Loucy (cell line): Measurements from ENCODE around the gene CLN5.

Source experiments
- EZH2phosphoT487 ChIP-seq: fragments of 200-600 bp; IDR thresholded peaks from 2 replicates; pipeline ENCODE4 v1.6.1; 2018; ENCODE audit warnings: antibody characterized with exemption, mild to moderate bottlenecking, moderate library complexity, borderline replicate concordance
- TF ChIP-seq, protein P1 (sequence below): fragments of 200-600 bp; sonication (generic); conservative IDR thresholded peaks from 2 replicates; pipeline ENCODE4 v1.5.1; 2014; ENCODE audit warnings: mild to moderate bottlenecking, antibody characterized with exemption, low read length

DNA sequence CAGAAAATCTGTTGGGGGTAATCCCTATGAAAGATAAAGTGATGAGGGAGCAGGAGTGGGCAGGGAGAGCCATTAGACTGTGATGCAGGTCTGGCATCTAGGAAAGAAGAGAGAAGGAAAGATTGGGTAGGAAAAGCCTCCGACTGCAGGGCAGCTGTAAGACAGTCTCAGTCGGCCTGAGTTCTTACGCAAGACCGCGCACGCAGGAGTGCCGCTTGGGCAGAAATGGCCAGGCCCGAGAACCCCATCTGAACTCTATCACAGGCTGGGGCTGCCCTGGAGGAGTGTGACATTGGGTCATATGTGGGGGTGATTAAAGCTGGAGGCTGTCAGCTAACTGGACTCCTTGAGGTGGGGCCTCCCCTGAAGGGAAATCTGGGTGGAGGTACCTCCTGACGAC lies 49.0 kb downstream of the CLN5 start:
- TF ChIP-seq, protein P1, sequence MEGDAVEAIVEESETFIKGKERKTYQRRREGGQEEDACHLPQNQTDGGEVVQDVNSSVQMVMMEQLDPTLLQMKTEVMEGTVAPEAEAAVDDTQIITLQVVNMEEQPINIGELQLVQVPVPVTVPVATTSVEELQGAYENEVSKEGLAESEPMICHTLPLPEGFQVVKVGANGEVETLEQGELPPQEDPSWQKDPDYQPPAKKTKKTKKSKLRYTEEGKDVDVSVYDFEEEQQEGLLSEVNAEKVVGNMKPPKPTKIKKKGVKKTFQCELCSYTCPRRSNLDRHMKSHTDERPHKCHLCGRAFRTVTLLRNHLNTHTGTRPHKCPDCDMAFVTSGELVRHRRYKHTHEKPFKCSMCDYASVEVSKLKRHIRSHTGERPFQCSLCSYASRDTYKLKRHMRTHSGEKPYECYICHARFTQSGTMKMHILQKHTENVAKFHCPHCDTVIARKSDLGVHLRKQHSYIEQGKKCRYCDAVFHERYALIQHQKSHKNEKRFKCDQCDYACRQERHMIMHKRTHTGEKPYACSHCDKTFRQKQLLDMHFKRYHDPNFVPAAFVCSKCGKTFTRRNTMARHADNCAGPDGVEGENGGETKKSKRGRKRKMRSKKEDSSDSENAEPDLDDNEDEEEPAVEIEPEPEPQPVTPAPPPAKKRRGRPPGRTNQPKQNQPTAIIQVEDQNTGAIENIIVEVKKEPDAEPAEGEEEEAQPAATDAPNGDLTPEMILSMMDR: no peak
- no peak for TF ChIP-seq EZH2phosphoT487
